Fibroblast of lung (primary cell): ENCODE measurements around the gene MED14. TPM values are rescaled to one million over a fixed set of nuclear protein-coding genes. Genes with fewer than 3 reads are reported as not detected.

ENCODE experiments used
- DNase-seq, 2 donors: peaks; one replicate each; pipeline versions ENCODE4 v3.0.0 to v3.0.0-alpha.2; 2010; ENCODE audit warnings: low read depth in 2 of 2
- H2AFZ ChIP-seq: 2 replicates; pipeline ENCODE4 v1.5.1; 2012; ENCODE audit warnings: low read length, control low read depth, inconsistent platforms
- H3K27ac ChIP-seq: 2 replicates; pipeline ENCODE4 v1.5.1; 2011; ENCODE audit warnings: low read length, control low read depth; ENCODE audit not compliant: insufficient read depth
- H3K27me3 ChIP-seq: 2 replicates; pipeline ENCODE4 v1.5.1; 2011; ENCODE audit warnings: mild to moderate bottlenecking, low read length; ENCODE audit not compliant: control insufficient read depth, insufficient read depth
- H3K36me3 ChIP-seq: 2 replicates; pipeline ENCODE4 v1.5.1; 2011; ENCODE audit warnings: low read length; ENCODE audit not compliant: control insufficient read depth, insufficient read depth
- H3K4me1 ChIP-seq: 2 replicates; pipeline ENCODE4 v1.5.1; 2011; ENCODE audit warnings: low read length; ENCODE audit not compliant: control insufficient read depth, insufficient read depth; ENCODE audit errors: extremely low read depth
- H3K4me2 ChIP-seq: 2 replicates; pipeline ENCODE4 v1.5.1; 2011; ENCODE audit warnings: low read length, control low read depth; ENCODE audit not compliant: insufficient read depth; ENCODE audit errors: extremely low read depth
- H3K4me3 ChIP-seq, 4 experiments: fragments of 200-600 bp in 1 of 4; sonication (generic) in 1 of 4; replicated peaks in 1 of 4; 2 replicates each; pipeline ENCODE4 v1.5.1; 2011 to 2016; ENCODE audit warnings: low read length in 4 of 4, low read depth in 3 of 4, mild to moderate bottlenecking in 3 of 4, control low read depth in 2 of 4, inconsistent platforms in 1 of 4, mixed read lengths in 1 of 4; ENCODE audit not compliant: insufficient read depth in 1 of 4; ENCODE audit errors: control extremely low read depth in 1 of 4
- H3K79me2 ChIP-seq: 2 replicates; pipeline ENCODE4 v1.5.1; 2012; ENCODE audit warnings: mild to moderate bottlenecking, low read length, inconsistent platforms; ENCODE audit not compliant: control insufficient read depth, insufficient read depth
- H3K9ac ChIP-seq: 2 replicates; pipeline ENCODE4 v1.5.1; 2011; ENCODE audit warnings: mild to moderate bottlenecking, low read length, control low read depth; ENCODE audit not compliant: insufficient read depth
- H3K9me3 ChIP-seq: 2 replicates; pipeline ENCODE4 v1.5.1; 2012; ENCODE audit warnings: low read depth, low read length; ENCODE audit not compliant: control insufficient read depth, insufficient read depth
- H4K20me1 ChIP-seq: 2 replicates; pipeline ENCODE4 v1.5.1; 2011; ENCODE audit warnings: low read length; ENCODE audit not compliant: control insufficient read depth, insufficient read depth; ENCODE audit errors: extremely low read depth
- EZH2 ChIP-seq: IDR thresholded peaks from 2 replicates; pipeline ENCODE4 v1.5.1; 2012; ENCODE audit warnings: low read length, control low read depth, mild to moderate bottlenecking; ENCODE audit errors: missing control alignments
- polyA plus RNA-seq, 2 donors: library from polyadenylated mRNA; depleted of rRNA in 1 of 2; stranded (reverse) in 1 of 2; unstranded in 1 of 2; fragments of >200 nt; gene quantifications; 2 replicates each; pipeline ENCODE4 v1.2.1, GENCODE V29; 2011 to 2012; ENCODE audit warnings: missing spikeins in 1 of 2
- total RNA-seq: library from RNA; depleted of rRNA; stranded (reverse); fragments of >200 nt; gene quantifications from 2 replicates; pipeline ENCODE4 v1.2.1, GENCODE V29; 2014
- TF ChIP-seq, protein P1 (sequence below), 2 donors: IDR thresholded peaks in 1 of 2; conservative IDR thresholded peaks in 1 of 2; 1 replicate in 1 of 2; 2 replicates in 1 of 2; pipeline ENCODE4 v1.5.1; 2011 to 2012; ENCODE audit warnings: low read length in 2 of 2, control low read depth in 1 of 2, inconsistent platforms in 1 of 2, low read depth in 1 of 2, mild to moderate bottlenecking in 1 of 2

MED14 gene
- total and polyA plus RNA-seq, 2 donors (not counting 1 experiment from before 2014, with no cell fraction given) = 18.3 to 31.3 TPM

DNA sequence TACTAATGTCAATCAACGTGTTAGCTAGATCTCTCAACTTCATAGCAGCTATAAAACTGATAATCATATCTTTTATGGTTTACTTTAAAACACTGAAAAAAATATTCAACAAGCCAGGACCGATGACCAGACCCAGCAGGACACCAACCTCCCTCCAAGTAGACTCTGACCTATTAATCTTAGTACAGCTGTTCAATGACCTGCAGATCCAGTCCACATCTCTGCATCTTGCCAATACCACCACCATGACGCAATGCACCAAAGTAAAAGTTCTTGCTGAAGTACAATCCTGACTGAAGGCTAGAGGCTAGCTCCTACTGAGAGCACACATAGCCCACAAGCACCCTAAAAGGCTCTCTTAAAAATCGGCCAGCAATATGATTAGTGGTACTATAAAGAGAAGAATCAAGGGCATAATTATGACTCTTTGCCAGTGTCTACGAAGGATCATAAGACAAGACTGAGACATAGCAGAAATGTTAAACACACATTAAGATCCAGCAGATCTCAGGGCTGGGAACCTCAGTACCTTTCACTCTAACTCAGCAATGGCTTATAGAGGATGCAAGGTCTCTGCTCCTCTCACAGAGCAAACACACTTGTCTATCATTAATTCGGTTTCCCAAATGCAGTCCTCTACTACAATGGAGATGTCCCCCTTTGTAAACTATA lies 7.6 kb downstream of the MED14 start:
- no peak overlapping the region for H3K4me3 ChIP-seq
- no peak for DNase-seq
- H3K4me1 ChIP-seq = no peaks in the 10 kb centered on the region
- H3K27me3 ChIP-seq = no peaks in the 10 kb centered on the region
- H3K9me3 ChIP-seq = no peaks in the 10 kb centered on the region
- H2AFZ ChIP-seq = no peak overlapping the region
- no peaks in the 10 kb centered on the region for H3K36me3 ChIP-seq
- H3K9ac ChIP-seq = no peak overlapping the region
- H3K4me2 ChIP-seq = no peak overlapping the region
- H3K27ac ChIP-seq = no peak overlapping the region
- TF ChIP-seq, protein P1, sequence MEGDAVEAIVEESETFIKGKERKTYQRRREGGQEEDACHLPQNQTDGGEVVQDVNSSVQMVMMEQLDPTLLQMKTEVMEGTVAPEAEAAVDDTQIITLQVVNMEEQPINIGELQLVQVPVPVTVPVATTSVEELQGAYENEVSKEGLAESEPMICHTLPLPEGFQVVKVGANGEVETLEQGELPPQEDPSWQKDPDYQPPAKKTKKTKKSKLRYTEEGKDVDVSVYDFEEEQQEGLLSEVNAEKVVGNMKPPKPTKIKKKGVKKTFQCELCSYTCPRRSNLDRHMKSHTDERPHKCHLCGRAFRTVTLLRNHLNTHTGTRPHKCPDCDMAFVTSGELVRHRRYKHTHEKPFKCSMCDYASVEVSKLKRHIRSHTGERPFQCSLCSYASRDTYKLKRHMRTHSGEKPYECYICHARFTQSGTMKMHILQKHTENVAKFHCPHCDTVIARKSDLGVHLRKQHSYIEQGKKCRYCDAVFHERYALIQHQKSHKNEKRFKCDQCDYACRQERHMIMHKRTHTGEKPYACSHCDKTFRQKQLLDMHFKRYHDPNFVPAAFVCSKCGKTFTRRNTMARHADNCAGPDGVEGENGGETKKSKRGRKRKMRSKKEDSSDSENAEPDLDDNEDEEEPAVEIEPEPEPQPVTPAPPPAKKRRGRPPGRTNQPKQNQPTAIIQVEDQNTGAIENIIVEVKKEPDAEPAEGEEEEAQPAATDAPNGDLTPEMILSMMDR (conservative IDR thresholded peaks at IDR 0.05 in 1 of 2, IDR thresholded peaks at IDR 0.05 in 1 of 2; ENCODE audit: low read depth in 1 of 2, low read length in 2 of 2) = no peak
- TF ChIP-seq EZH2 = no peak
- peaks cover 25% of the 10 kb centered on the region for H3K79me2 ChIP-seq
- no peaks in the 10 kb centered on the region for H4K20me1 ChIP-seq

DNA sequence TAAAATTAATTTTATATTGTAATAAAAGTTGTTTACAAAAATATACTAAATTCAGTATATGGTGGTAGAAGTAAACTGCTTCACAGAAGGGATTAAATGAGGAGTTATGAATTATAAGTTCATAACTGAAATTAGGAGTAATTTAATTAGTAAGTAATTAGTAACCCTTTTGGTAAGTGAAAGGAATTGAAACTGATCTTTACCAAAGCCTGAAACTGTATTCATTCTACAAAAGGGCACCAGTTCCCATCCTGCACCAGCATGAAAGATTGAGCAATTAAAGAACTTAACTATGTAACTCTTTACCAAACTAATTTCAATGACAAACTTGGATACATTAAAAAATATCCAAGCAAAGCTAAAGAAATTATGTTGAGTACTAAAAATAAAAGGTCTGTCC lies 8.2 kb downstream of the MED14 start:
- Histone ChIP-seq H3K36me3 (no peaks in the 10 kb centered on the region), H3K27ac (no peak overlapping the region), H3K4me1 (no peaks in the 10 kb centered on the region), H3K9ac (no peak overlapping the region), H3K9me3 (no peaks in the 10 kb centered on the region), H4K20me1 (no peaks in the 10 kb centered on the region), H2AFZ (no peak overlapping the region), H3K4me2 (no peak overlapping the region), H3K79me2 (peaks cover 22% of the 10 kb centered on the region), H3K4me3 (no peak overlapping the region), H3K27me3 (no peaks in the 10 kb centered on the region)
- no peak for DNase-seq
- TF ChIP-seq EZH2 = no peak
- TF ChIP-seq, protein P1 (conservative IDR thresholded peaks at IDR 0.05 in 1 of 2, IDR thresholded peaks at IDR 0.05 in 1 of 2; ENCODE audit: low read depth in 1 of 2, low read length in 2 of 2) = no peak

DNA sequence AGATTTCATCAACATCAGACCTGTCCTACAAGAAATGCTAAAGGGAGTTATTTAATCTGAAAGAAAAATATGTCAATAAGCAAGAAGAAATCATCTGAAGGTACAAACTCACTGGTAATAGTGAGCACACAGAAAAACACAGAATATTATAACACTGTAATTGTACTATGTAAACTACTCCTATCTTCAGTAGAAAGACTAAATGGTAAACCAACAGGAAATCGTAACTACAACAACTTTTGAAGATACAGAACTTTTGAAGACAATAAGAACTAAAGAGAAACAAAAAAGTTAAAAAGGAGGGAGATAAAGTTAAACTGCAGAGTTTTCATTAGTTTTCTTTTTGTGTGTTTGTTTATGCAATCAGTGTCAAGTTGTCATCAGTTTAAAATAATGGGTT lies 12.4 kb downstream of the MED14 start:
- Histone ChIP-seq H3K4me1 (peaks cover 3% of the 10 kb centered on the region), H3K79me2 (peaks cover 11% of the 10 kb centered on the region), H3K4me2 (no peak overlapping the region), H2AFZ (no peak overlapping the region), H3K4me3 (no peak overlapping the region), H3K36me3 (peaks cover 3% of the 10 kb centered on the region), H3K9me3 (no peaks in the 10 kb centered on the region), H3K27ac (no peak overlapping the region), H3K9ac (no peak overlapping the region), H3K27me3 (no peaks in the 10 kb centered on the region), H4K20me1 (no peaks in the 10 kb centered on the region)
- DNase-seq = no peak
- TF ChIP-seq, protein P1 (conservative IDR thresholded peaks at IDR 0.05 in 1 of 2, IDR thresholded peaks at IDR 0.05 in 1 of 2; ENCODE audit: low read depth in 1 of 2, low read length in 2 of 2) = no peak
- TF ChIP-seq EZH2 = no peak
